ENCODE data around the gene GPR153. TPM values are rescaled to one million over a fixed set of nuclear protein-coding genes. Genes with fewer than 3 reads are reported as not detected.

Gene GPR153
- total and polyA plus RNA-seq, 10 donors = 2.1 to 26.6 (median 12.4) TPM

- Histone ChIP-seq H3K36me3 (peaks cover 0 to 21% (median 2%) of the 10 kb centered on the region in 6 donors), H3K4me3 (no peak overlapping the region), H3K9me3 (no peaks in the 10 kb centered on the region), H3K4me1 (peaks cover 0 to 30% (median 5%) of the 10 kb centered on the region in 6 donors), H3K27ac (peak overlapping the region in 5 of 8 donors; percentile 20 to 72 (median 33)), H3K27me3 (replicated peaks in 1 of 7) (no peaks in the 10 kb centered on the region)
- TF ChIP-seq POLR2A (IDR thresholded peaks at IDR 0.05) (no peak), CTCF (IDR thresholded peaks at IDR 0.05 in 8 of 11, conservative IDR thresholded peaks at IDR 0.05 in 3 of 11) (no peak), POLR2AphosphoS5 (IDR thresholded peaks at IDR 0.05) (peak; percentile 9 to 61 (median 45))
- no peak for DNase-seq
- intact Hi-C loops (cut with DNase I; ENCODE audit: low total_unique reads) = no loop called here
- WGBS, 5 donors = 75 to 84% (median 80%) methylated on average over 10 to 14 of the region's 14 CpGs
Measured at GRCh38 chr1:6294080-6294889, 33.4 kb upstream of the GPR153 start.

- H3K27me3 ChIP-seq (replicated peaks in 1 of 7) = no peaks in the 10 kb centered on the region
- H3K4me1 ChIP-seq = peaks cover 0 to 30% (median 6%) of the 10 kb centered on the region in 6 donors
- no peak overlapping the region for H3K4me3 ChIP-seq
- intact Hi-C loops (cut with DNase I; ENCODE audit: low total_unique reads) = no loop called here
- no peaks in the 10 kb centered on the region for H3K9me3 ChIP-seq
- DNase-seq = no peak
- H3K36me3 ChIP-seq = peaks cover 0 to 21% (median 2%) of the 10 kb centered on the region in 6 donors
- 88 to 98% (median 95%) methylated on average over 3 to 10 of the region's 10 CpGs for WGBS, 5 donors
- H3K27ac ChIP-seq = peak overlapping the region in 1 of 8 donors; percentile 73
- no peak for TF ChIP-seq POLR2A (IDR thresholded peaks at IDR 0.05)
- TF ChIP-seq CTCF (IDR thresholded peaks at IDR 0.05 in 8 of 11, conservative IDR thresholded peaks at IDR 0.05 in 3 of 11) = no peak
- TF ChIP-seq POLR2AphosphoS5 (IDR thresholded peaks at IDR 0.05) = no peak
Measured at GRCh38 chr1:6292102-6292501, 31.2 kb upstream of the GPR153 start.

GRCh38 chr1:6288665-6289064, 27.8 kb upstream of the GPR153 start:
- no peak for TF ChIP-seq POLR2AphosphoS5 (IDR thresholded peaks at IDR 0.05)
- TF ChIP-seq CTCF (IDR thresholded peaks at IDR 0.05 in 8 of 11, conservative IDR thresholded peaks at IDR 0.05 in 3 of 11) = no peak
- no peak for TF ChIP-seq POLR2A (IDR thresholded peaks at IDR 0.05)
- Histone ChIP-seq H3K36me3 (peaks cover 0 to 11% (median 1%) of the 10 kb centered on the region in 6 donors), H3K4me1 (peaks cover 0 to 12% (median 2%) of the 10 kb centered on the region in 6 donors), H3K9me3 (no peaks in the 10 kb centered on the region), H3K4me3 (no peak overlapping the region), H3K27me3 (replicated peaks in 1 of 7) (no peaks in the 10 kb centered on the region), H3K27ac (peak overlapping the region in 2 of 8 donors; percentile 8 to 10)
- WGBS, 5 donors = 57 to 73% (median 60%) methylated on average over 9 to 10 of the region's 10 CpGs
- intact Hi-C loops (cut with DNase I; ENCODE audit: low total_unique reads) = no loop called here
- DNase-seq = no peak

GRCh38 chr1:6288026-6288425, 27.1 kb upstream of the GPR153 start:
- DNase-seq = no peak
- Histone ChIP-seq H3K27me3 (replicated peaks in 1 of 7) (no peaks in the 10 kb centered on the region), H3K4me3 (no peak overlapping the region), H3K9me3 (no peaks in the 10 kb centered on the region), H3K36me3 (peaks cover 0 to 5% (median 0%) of the 10 kb centered on the region in 6 donors), H3K4me1 (peaks cover 0 to 12% (median 2%) of the 10 kb centered on the region in 6 donors), H3K27ac (peak overlapping the region in 1 of 8 donors; percentile 10)
- intact Hi-C loops (cut with DNase I; ENCODE audit: low total_unique reads) = no loop called here
- 90 to 96% (median 93%) methylated on average over 13 to 14 of the region's 14 CpGs for WGBS, 5 donors
- TF ChIP-seq CTCF (IDR thresholded peaks at IDR 0.05 in 8 of 11, conservative IDR thresholded peaks at IDR 0.05 in 3 of 11) = no peak
- TF ChIP-seq POLR2A (IDR thresholded peaks at IDR 0.05) = no peak
